GM12892 (cell line): ENCODE results near the gene ZNF821.
"Not testable (repeated sequence)": the region's sequence is repeated elsewhere in the genome, so short reads cannot be mapped to it uniquely, and the experiment has no call there.

ENCODE experiments used
- DNase-seq: peaks from one replicate; pipeline ENCODE4 v3.0.0; 2011; ENCODE audit not compliant: insufficient read length
- FAIRE-seq: peaks from 2 replicates; lab custom pipeline; 2011; peaks lifted over from hg19 to GRCh38; lab: Jason Lieb, UNC
- POLR2A ChIP-seq: IDR thresholded peaks from 2 replicates; pipeline ENCODE4 v1.6.1; 2011; ENCODE audit warnings: low read depth, low read length, control low read depth
- POLR2AphosphoS5 ChIP-seq: IDR thresholded peaks from 2 replicates; pipeline ENCODE4 v1.6.1; 2011; ENCODE audit warnings: low read depth, low read length, control low read depth
- TAF1 ChIP-seq: IDR thresholded peaks from 2 replicates; pipeline ENCODE4 v1.6.1; 2011; ENCODE audit warnings: low read depth, mild to moderate bottlenecking, control low read depth, low read length, borderline replicate concordance

Gene ZNF821

DNA sequence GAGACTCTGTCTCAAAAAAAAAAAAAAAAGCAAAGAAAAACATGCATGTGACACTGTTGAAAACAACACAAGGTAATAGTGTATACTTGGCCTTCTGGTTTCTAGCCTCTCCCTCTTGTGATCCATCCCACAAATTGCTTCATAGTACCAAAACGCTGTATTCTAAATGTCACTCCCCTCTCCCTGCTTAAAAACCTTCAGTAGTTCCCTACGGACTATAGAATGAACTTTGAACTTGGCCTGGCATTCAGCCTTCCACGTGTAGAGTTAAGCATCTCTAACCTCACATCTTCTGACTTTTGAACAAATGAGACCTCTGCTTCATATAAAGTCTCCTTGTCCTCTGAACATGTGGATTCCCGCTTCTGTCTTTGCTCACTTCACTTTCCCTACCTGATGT is 5.1 kb downstream of the ZNF821 start:
- FAIRE-seq (no peak), DNase-seq (no peak)

GRCh38 chr16:71873199-71873598 is 10.8 kb downstream of the ZNF821 start:
- FAIRE-seq (no peak), DNase-seq (no peak)
- TF ChIP-seq POLR2AphosphoS5 = no peak
- TF ChIP-seq TAF1 = no peak
- TF ChIP-seq POLR2A = no peak

More for the DNA sequence above, 5.1 kb downstream of the ZNF821 start:
- TF ChIP-seq POLR2AphosphoS5 (no peak), TAF1 (no peak), POLR2A (no peak)

GRCh38 chr16:71870818-71871217 is 13.2 kb downstream of the ZNF821 start:
- no peak for TF ChIP-seq POLR2A
- no peak for TF ChIP-seq POLR2AphosphoS5
- TF ChIP-seq TAF1 = no peak
- DNase-seq = no peak
- FAIRE-seq = no peak

- no peak for TF ChIP-seq POLR2A
- no peak for TF ChIP-seq TAF1
- no peak for TF ChIP-seq POLR2AphosphoS5
- no peak for DNase-seq
- FAIRE-seq = no peak
Observed at GRCh38 chr16:71869089-71869488, 14.9 kb downstream of the ZNF821 start.

DNA sequence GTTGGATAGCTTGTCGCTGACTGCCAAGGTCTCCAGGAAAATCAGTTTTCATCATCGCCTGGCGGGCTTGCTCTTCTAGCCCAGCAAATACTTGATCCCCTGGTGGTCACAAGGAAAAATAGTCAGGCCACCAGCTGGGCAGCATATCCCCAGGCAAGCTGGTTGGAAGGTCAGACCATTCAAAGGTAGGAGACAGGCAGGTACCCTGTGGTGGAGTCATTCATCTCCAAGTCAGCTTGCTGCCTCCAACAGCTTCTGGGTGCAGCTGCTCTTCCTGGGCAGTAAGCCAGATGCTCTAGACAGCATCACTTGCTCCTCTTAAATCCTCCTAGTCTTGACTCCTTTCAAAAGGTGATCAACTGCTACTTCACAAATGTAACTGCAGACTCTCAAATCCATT is 16.0 kb downstream of the ZNF821 start:
- no peak for FAIRE-seq
- TF ChIP-seq POLR2A (no peak), POLR2AphosphoS5 (no peak), TAF1 (no peak)
- DNase-seq = no peak

DNA sequence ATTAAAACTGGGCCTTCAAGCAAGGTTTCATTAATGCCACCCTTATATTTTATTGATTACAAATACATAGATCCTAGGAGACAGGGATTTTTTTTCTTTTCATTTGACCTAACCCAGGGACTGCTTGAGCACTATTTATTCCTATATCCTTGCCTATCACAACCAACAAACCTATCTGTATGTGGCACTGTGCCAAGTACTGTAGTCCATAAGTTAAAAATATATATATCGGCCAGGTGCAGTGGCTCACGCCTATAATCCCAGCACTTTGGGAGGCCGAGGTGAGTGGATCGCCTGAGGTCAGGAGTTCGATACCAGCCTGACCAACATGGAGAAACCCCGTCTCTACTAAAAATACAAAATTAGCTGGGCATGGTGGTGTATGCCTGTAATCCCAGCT is 16.8 kb downstream of the ZNF821 start:
- not testable (repeated sequence) for FAIRE-seq, DNase-seq

DNA sequence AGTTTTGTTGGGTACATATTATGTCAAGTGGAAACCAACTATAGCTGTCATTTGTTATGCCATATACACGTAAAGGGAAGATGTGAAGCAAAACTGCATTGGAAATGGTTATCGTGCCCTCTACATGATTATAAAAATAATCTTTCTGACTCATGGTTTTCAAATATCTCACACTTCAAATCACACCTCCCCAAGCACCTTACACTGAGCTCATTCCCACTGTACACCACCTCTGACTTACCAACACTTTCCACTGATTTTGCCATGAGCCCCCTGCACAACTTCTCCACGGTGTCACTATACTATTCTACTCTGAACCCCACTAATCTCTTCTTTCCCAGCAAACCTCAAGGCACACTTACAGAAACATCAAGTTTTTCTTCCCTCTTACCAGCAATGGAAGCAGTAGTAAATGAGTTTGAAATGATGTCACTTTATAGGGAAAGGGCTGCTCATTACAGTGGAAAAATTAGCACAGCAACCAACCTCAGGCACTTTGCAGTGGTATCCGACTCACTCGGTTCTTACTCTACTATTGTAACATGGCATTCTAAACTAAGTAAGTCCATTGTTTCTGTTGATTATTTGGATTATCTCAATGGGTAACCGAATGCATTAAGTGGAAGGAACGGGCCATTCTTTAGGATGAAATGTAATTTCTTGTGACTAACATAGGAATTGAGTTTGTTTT is 18.7 kb downstream of the ZNF821 start:
- FAIRE-seq (no peak), DNase-seq (no peak)
- no peak for TF ChIP-seq TAF1
- TF ChIP-seq POLR2A = no peak
- TF ChIP-seq POLR2AphosphoS5 = no peak

GRCh38 chr16:71863995-71864394 is 20.0 kb downstream of the ZNF821 start:
- DNase-seq (no peak), FAIRE-seq (no peak)
- no peak for TF ChIP-seq TAF1
- no peak for TF ChIP-seq POLR2A
- TF ChIP-seq POLR2AphosphoS5 = no peak

DNA sequence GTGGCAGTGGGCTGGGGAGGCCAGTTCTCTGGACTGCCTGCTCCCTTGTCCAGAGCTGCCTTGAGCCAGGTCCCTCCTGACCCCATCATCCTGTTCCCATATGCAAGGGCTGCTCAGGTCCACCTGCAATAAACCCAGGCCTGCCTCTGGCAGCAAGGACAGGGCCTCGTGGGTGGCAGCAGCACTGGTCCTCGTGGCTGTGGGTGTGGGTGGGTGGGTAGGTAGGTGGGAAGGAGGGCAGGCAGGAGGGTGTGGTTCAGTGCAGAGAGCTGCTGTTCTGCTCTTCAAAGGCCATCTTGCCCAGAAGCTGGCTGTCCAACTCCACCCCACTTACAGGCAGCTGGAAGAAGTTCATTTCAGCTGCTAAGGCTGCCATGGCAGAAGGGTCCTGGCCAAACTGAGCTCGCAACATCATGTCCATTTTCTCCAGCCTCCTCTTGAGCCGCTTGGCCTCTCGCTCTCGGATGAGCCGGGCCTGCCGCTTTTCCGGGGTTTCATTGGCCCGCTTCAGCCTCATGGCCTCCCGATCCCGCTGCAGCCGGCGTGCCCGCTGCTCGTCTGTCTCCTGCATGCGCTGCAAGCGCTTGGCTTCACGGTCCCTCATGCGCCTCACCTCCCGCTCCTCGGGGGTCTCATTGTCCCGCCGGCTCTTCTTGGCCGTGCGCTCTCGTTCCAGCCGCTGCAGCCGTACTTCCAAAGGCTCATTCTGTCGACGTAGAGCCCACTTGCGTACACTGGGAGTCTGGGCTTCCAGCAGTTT is 24.0 kb downstream of the ZNF821 start:
- DNase-seq (no peak), FAIRE-seq (no peak)
- TF ChIP-seq TAF1 = no peak
- no peak for TF ChIP-seq POLR2AphosphoS5
- no peak for TF ChIP-seq POLR2A

DNA sequence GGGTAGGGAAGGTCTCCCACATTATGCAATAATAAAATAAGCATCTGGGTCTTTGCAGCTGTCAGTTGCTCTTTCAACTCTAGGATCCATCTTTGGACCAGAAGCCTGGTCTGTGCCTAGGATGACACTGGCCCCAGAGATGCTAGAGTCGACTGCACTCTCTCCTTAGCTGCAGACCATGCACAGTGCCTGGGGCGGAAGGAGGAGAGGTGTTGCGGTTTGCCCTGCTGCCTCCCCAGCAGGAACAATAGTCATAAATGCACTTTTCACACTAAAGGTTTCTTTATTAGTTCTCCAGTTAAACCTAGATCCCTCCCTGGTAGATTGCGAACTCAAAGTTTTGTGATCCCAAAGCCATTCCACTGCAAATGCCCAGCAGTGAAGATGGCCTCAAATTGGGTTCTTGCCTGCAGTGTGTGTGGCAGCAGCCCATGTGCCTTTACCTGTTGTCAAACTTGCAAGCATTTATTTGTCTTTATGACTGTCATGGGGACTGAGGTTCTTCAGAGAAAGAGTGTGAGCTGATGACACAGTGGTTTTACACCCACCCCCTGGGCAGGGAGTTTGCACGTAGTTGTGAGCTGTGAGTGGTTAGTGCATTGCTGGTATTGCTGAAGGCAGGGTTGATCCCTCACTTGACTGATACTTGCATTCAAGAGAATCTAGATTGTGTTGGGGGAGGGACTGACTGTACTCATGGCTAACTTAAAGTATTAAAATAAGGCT is 27.9 kb downstream of the ZNF821 start:
- no peak for TF ChIP-seq POLR2AphosphoS5
- TF ChIP-seq TAF1 = no peak
- no peak; the same call in 1 of the 2 replicates for TF ChIP-seq POLR2A
- DNase-seq (no peak), FAIRE-seq (no peak)

DNA sequence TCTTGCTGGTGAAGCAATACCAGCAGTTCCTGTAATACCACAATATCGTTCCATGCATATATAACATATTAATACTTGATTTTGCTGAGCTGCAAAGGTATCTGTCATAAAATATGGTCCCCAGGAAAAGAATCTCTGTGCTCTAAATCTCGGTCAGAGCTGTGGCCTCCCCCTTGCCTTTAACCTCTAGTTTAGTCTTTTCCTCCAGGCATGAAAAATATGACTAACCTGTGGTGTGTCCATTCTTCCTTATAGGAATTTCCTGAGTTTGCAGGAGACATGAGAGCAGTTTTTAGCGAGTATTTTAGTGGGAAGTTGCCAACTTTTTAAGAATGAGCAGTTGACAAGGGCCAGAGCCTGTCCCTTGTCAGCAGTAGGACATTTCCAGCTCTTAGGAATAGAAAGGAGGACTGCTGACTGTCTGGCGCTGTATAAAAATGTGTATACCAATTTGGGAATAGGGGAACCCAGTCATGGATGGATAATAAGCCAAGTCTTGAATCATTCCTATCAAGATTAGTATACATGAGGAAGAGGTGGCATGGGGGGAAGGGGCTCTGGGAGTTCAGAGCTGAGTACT is 29.5 kb downstream of the ZNF821 start:
- DNase-seq (no peak), FAIRE-seq (no peak)
- no peak for TF ChIP-seq TAF1
- no peak for TF ChIP-seq POLR2AphosphoS5
- TF ChIP-seq POLR2A = no peak
